ENCODE results near the gene CP. TPM values are rescaled to one million over a fixed set of nuclear protein-coding genes. Genes with fewer than 3 reads are reported as not detected.
"Not testable (repeated sequence)": the region's sequence is repeated elsewhere in the genome, so short reads cannot be mapped to it uniquely, and the experiment has no call there.

The CP gene
- total RNA-seq, 1 experiment from 2014 or later, result 5.8 TPM

DNA sequence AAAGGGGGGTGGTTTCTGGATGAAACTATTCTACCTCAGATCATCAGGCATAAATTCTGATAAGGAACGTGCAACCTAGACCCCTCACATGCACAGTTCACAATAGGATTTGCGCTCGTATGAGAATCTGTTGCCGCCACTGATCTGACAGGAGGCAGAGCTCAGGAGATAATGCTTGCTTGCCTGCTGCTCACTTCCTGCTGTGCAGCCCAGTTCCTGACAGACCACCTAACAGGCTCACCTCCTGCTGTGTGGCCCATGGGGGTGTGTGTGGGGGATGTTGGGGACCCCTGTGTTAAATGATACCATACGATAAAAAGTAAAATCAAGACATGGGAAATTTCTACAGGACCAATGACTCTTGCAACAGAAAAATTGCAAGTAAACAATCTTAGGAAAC is 24.0 kb downstream of the CP start:
- Histone ChIP-seq H3K27me3 (ENCODE audit: control insufficient read depth, insufficient read depth, low read length) (no peaks in the 10 kb centered on the region), H3K27ac (ENCODE audit: low read length) (peak overlapping the region; percentile 13; the same call in 1 of the 2 replicates), H3K9me3 (ENCODE audit: control insufficient read depth, insufficient read depth, low read depth, low read length) (no peaks in the 10 kb centered on the region), H3K4me1 (ENCODE audit: control insufficient read depth, insufficient read depth, low read length) (peaks cover 11% of the 10 kb centered on the region), H3K36me3 (ENCODE audit: control insufficient read depth, insufficient read depth, low read length) (no peaks in the 10 kb centered on the region), H3K4me3 (ENCODE audit: low read depth in 2 of 2, low read length in 2 of 2) (no peak overlapping the region)
- ChIA-PET CTCF (no interaction called here), POLR2A (no interaction called here)
- in situ Hi-C loops (cut with HindIII; ENCODE audit: low pct_unique_long_range_greater_than_20kb, low sequenced_read_pairs) (no loop called here), intact Hi-C loops (cut with micrococcal nuclease; ENCODE audit: unreplicated experiment) (no loop called here)
- DNase-seq (ENCODE audit: low read depth, low spot score) (no peak), ATAC-seq (no peak)
- no TSS peak for BruUV-seq (replicated peaks)
- TF ChIP-seq, protein P1, sequence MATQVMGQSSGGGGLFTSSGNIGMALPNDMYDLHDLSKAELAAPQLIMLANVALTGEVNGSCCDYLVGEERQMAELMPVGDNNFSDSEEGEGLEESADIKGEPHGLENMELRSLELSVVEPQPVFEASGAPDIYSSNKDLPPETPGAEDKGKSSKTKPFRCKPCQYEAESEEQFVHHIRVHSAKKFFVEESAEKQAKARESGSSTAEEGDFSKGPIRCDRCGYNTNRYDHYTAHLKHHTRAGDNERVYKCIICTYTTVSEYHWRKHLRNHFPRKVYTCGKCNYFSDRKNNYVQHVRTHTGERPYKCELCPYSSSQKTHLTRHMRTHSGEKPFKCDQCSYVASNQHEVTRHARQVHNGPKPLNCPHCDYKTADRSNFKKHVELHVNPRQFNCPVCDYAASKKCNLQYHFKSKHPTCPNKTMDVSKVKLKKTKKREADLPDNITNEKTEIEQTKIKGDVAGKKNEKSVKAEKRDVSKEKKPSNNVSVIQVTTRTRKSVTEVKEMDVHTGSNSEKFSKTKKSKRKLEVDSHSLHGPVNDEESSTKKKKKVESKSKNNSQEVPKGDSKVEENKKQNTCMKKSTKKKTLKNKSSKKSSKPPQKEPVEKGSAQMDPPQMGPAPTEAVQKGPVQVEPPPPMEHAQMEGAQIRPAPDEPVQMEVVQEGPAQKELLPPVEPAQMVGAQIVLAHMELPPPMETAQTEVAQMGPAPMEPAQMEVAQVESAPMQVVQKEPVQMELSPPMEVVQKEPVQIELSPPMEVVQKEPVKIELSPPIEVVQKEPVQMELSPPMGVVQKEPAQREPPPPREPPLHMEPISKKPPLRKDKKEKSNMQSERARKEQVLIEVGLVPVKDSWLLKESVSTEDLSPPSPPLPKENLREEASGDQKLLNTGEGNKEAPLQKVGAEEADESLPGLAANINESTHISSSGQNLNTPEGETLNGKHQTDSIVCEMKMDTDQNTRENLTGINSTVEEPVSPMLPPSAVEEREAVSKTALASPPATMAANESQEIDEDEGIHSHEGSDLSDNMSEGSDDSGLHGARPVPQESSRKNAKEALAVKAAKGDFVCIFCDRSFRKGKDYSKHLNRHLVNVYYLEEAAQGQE (IDR thresholded peaks at IDR 0.05; ENCODE audit: insufficient read depth in 1 of 2, low read depth in 2 of 2, low read length in 1 of 2), result no peak
- TF ChIP-seq POLR2AphosphoS5 (IDR thresholded peaks at IDR 0.05; ENCODE audit: low read depth, low read length) (no peak), SIN3A (IDR thresholded peaks at IDR 0.05; ENCODE audit: borderline replicate concordance, insufficient read depth, low read depth, low read length) (no peak), TCF7L2 (IDR thresholded peaks at IDR 0.05; ENCODE audit: low read depth, low read length) (no peak)
- TF ChIP-seq, protein P2, sequence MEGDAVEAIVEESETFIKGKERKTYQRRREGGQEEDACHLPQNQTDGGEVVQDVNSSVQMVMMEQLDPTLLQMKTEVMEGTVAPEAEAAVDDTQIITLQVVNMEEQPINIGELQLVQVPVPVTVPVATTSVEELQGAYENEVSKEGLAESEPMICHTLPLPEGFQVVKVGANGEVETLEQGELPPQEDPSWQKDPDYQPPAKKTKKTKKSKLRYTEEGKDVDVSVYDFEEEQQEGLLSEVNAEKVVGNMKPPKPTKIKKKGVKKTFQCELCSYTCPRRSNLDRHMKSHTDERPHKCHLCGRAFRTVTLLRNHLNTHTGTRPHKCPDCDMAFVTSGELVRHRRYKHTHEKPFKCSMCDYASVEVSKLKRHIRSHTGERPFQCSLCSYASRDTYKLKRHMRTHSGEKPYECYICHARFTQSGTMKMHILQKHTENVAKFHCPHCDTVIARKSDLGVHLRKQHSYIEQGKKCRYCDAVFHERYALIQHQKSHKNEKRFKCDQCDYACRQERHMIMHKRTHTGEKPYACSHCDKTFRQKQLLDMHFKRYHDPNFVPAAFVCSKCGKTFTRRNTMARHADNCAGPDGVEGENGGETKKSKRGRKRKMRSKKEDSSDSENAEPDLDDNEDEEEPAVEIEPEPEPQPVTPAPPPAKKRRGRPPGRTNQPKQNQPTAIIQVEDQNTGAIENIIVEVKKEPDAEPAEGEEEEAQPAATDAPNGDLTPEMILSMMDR (IDR thresholded peaks at IDR 0.05), result no peak

DNA sequence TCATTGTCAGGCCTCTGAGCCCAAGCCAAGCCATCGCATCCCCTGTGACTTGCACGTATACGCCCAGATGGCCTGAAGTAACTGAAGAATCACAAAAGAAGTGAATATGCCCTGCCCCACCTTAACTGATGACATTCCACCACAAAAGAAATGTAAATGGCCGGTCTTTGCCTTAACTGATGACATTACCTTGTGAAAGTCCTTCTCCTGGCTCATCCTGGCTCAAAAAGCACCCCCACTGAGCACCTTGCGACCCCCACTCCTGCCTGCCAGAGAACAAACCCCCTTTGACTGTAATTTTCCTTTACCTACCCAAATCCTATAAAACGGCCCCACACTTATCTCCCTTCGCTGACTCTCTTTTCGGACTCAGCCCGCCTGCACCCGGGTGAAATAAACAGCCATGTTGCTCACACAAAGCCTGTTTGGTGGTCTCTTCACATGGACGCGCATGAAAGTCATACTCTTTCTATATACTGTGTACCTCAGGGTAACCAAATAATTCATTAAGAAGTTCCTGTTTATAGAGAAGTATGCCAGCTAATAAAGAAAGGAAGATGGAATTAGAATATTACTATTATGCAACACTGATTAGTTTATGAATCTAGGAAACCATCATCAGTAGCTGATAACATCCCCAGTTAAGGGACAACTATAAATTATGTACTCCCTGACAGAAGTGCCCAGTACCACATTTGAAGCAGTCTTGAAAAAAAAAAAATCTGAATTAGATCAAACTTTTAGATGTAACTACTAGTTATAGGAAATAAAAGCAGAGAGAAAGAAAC is 24.6 kb downstream of the CP start:
- H3K27ac ChIP-seq (ENCODE audit: low read length); ATAC-seq; H3K36me3 ChIP-seq (ENCODE audit: control insufficient read depth, insufficient read depth, low read length); DNase-seq (ENCODE audit: low read depth, low spot score); H3K4me1 ChIP-seq (ENCODE audit: control insufficient read depth, insufficient read depth, low read length); H3K9me3 ChIP-seq (ENCODE audit: control insufficient read depth, insufficient read depth, low read depth, low read length); CTCF ChIA-PET; BruUV-seq (replicated peaks); in situ Hi-C loops (cut with HindIII; ENCODE audit: low pct_unique_long_range_greater_than_20kb, low sequenced_read_pairs); H3K27me3 ChIP-seq (ENCODE audit: control insufficient read depth, insufficient read depth, low read length); POLR2A ChIA-PET; H3K4me3 ChIP-seq (ENCODE audit: low read depth in 2 of 2, low read length in 2 of 2); intact Hi-C loops (cut with micrococcal nuclease; ENCODE audit: unreplicated experiment): not testable (repeated sequence)

DNA sequence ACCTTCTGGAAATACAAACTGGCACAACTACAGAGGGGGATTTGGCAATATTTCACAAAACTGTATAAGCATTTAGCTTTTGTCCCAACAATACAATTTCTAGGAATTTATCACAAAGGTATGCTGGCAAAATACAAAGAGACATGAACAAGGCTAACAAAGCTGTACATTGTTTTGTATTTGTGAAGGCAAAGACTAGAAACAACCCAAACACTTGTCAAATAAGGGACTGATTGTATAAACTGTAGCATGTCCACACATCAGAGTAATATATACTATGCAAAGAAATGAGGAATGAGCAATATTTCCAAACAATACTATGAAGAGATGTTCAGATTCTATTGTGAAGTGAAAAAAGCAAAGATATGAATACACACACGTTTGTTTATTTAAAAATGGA is 26.4 kb downstream of the CP start:
- H3K4me1 ChIP-seq (ENCODE audit: control insufficient read depth, insufficient read depth, low read length), result peaks cover 7% of the 10 kb centered on the region
- intact Hi-C loops (cut with micrococcal nuclease; ENCODE audit: unreplicated experiment), result no loop called here
- no peak for TF ChIP-seq TCF7L2 (IDR thresholded peaks at IDR 0.05; ENCODE audit: low read depth, low read length)
- TF ChIP-seq, protein P1 (IDR thresholded peaks at IDR 0.05; ENCODE audit: insufficient read depth in 1 of 2, low read depth in 2 of 2, low read length in 1 of 2), result no peak
- ChIA-PET POLR2A (interaction anchor here (1.0 kb wide), 1 partner anchor 19 kb away, joined by 3 read pairs; no protein-coding TSS in a partner anchor), CTCF (interaction anchor here (0.7 kb wide), 1 partner anchor 61 kb away, joined by 6 read pairs; no protein-coding TSS in a partner anchor)
- no peaks in the 10 kb centered on the region for H3K27me3 ChIP-seq (ENCODE audit: control insufficient read depth, insufficient read depth, low read length)
- ATAC-seq (no peak), DNase-seq (ENCODE audit: low read depth, low spot score) (no peak)
- H3K9me3 ChIP-seq (ENCODE audit: control insufficient read depth, insufficient read depth, low read depth, low read length), result no peaks in the 10 kb centered on the region
- no TSS peak for BruUV-seq (replicated peaks)
- no peak overlapping the region for H3K4me3 ChIP-seq (ENCODE audit: low read depth in 2 of 2, low read length in 2 of 2)
- H3K27ac ChIP-seq (ENCODE audit: low read length), result 0 out of 2 replicates have a peak overlapping the region, but pooled peaks have one; percentile 35
- in situ Hi-C loops (cut with HindIII; ENCODE audit: low pct_unique_long_range_greater_than_20kb, low sequenced_read_pairs), result no loop called here
- H3K36me3 ChIP-seq (ENCODE audit: control insufficient read depth, insufficient read depth, low read length), result no peaks in the 10 kb centered on the region
